NB4 (cell line): Measurements from ENCODE around the gene CYP26C1.

Experiments used
- MAX ChIP-seq: IDR thresholded peaks from 2 replicates; pipeline ENCODE4 v1.6.1; 2011; ENCODE audit warnings: low read depth, low read length
- MYC ChIP-seq: IDR thresholded peaks from 2 replicates; pipeline ENCODE4 v1.6.1; 2011; ENCODE audit warnings: low read depth, low read length
- POLR2A ChIP-seq: IDR thresholded peaks from 2 replicates; pipeline ENCODE4 v1.6.1; 2011; ENCODE audit warnings: mild to moderate bottlenecking; ENCODE audit not compliant: insufficient read length; ENCODE audit errors: extremely low read depth
- TF ChIP-seq, protein P1 (sequence below): IDR thresholded peaks from one replicate; pipeline ENCODE4 v1.5.1; 2012; ENCODE audit warnings: low read depth, low read length

GRCh38 chr10:93106631-93107072, 46.1 kb downstream of the CYP26C1 start:
- TF ChIP-seq, protein P1, sequence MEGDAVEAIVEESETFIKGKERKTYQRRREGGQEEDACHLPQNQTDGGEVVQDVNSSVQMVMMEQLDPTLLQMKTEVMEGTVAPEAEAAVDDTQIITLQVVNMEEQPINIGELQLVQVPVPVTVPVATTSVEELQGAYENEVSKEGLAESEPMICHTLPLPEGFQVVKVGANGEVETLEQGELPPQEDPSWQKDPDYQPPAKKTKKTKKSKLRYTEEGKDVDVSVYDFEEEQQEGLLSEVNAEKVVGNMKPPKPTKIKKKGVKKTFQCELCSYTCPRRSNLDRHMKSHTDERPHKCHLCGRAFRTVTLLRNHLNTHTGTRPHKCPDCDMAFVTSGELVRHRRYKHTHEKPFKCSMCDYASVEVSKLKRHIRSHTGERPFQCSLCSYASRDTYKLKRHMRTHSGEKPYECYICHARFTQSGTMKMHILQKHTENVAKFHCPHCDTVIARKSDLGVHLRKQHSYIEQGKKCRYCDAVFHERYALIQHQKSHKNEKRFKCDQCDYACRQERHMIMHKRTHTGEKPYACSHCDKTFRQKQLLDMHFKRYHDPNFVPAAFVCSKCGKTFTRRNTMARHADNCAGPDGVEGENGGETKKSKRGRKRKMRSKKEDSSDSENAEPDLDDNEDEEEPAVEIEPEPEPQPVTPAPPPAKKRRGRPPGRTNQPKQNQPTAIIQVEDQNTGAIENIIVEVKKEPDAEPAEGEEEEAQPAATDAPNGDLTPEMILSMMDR: no peak
- TF ChIP-seq POLR2A (no peak), MAX (no peak), MYC (no peak)
